Measurements from ENCODE around the gene CYP26B1. TPM values are rescaled to one million over a fixed set of nuclear protein-coding genes. Genes with fewer than 3 reads are reported as not detected.
A peak's percentile ranks its signal among the peaks of the same experiment; 100 is the strongest.

CYP26B1 gene
- total RNA-seq, 2 donors from 2014 or later = 0.91 to 68.2 TPM

DNA sequence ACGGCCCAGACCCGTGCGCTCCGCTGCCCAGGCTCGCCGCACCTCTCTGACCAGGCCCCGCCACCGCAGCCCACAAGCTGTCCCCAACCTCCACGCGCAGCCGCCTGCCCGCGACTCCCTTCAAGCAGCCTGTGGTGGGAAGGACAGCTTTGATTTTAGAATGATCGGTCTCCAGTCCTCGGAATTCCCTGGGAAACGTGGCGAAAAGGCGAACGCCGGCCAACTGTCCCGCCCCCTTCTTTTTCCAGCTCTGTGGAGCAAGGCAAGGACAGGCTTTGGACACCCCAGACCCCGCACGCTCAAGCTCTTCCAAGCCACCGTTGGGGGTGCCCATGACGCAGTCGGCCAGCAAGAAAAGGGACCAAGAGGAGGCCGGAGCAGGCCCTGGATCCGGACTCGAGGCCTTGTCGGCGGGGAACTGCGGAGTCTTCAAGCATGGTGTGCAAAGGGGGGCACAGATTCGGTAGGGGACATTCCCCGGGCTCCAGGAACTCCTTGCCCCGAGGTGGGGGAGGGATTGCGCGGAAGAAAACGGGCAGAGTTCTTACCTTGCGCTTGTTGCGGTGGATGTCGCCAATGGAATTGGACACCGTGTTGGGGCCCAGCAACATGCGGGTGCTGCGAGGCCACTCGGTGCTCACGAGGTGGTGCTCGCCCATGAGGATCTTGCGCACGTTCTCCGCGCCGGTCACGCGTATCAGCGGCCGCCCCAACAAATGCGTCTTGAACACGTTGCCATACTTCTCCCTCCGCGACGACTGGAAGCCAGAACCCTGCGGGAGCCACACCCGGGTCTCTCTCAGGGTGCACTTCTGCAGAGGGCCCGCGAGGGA, 4.0 kb downstream of the CYP26B1 start:
- DNase-seq (ENCODE audit: low spot score) = peak; percentile 3
- peak overlapping the region in 1 of 2 donors; percentile 5 for H3K4me3 ChIP-seq
- TF ChIP-seq, protein P1, sequence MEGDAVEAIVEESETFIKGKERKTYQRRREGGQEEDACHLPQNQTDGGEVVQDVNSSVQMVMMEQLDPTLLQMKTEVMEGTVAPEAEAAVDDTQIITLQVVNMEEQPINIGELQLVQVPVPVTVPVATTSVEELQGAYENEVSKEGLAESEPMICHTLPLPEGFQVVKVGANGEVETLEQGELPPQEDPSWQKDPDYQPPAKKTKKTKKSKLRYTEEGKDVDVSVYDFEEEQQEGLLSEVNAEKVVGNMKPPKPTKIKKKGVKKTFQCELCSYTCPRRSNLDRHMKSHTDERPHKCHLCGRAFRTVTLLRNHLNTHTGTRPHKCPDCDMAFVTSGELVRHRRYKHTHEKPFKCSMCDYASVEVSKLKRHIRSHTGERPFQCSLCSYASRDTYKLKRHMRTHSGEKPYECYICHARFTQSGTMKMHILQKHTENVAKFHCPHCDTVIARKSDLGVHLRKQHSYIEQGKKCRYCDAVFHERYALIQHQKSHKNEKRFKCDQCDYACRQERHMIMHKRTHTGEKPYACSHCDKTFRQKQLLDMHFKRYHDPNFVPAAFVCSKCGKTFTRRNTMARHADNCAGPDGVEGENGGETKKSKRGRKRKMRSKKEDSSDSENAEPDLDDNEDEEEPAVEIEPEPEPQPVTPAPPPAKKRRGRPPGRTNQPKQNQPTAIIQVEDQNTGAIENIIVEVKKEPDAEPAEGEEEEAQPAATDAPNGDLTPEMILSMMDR (IDR thresholded peaks at IDR 0.05) = no peak
- TF ChIP-seq POLR2A (IDR thresholded peaks at IDR 0.05) (no peak), POLR2AphosphoS5 (IDR thresholded peaks at IDR 0.05) (no peak)
- no peaks in the 10 kb centered on the region for H3K9me3 ChIP-seq
- WGBS = 46% methylated on average over 65 of the region's 65 CpGs
- H3K27me3 ChIP-seq (replicated peaks; ENCODE audit: insufficient read depth) = peaks cover 27% of the 10 kb centered on the region
- H3K4me1 ChIP-seq (replicated peaks) = peaks cover 24% of the 10 kb centered on the region
- H3K27ac ChIP-seq = no peak overlapping the region
- intact Hi-C loops (cut with DNase I) = loop anchor here (5.0 kb wide), 1 partner anchor 341 kb away; no protein-coding TSS in a partner anchor
- no peaks in the 10 kb centered on the region for H3K36me3 ChIP-seq

DNA sequence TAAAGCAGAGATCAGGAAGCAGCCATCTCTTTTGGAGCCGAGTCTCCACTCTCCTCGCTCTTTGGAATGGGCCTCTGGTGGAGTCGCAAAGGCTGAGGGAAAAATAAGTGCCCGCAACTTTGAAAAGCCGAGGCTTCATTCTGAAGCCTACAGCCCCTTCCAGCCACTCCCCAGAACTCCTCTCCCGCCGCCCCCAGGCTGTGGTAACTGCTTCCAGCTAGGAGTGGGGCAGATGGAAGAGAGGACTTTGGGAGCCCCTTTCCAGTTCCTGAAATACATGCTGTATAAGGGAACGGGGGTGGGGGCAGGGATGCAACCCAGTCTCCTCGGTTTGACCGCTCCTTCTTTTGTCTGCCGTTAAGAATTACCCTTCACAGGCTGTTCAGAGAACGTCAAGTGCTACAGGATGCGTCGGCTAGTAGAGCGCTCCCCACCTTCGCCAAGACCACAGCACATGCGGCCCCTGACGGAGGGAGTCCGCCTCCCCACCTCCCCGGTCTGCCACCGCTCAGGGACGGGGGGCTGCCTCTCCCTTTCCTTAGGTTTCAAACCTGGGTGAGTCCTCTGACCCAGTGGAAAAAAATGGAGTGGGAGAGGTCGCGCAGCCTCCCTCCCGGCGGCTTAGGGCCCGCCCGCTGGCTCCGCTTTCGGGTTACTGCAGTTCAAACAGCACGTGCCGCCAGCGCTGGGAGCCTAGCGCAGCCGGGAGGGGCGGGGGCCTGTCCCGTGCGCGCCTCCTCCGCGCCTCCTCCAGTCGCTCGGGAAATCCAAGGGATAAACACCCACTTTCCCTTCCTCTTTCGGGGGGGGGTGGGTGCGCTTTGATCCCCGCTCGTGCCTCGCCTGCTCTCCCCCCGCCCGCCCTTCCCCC, 4.9 kb downstream of the CYP26B1 start:
- peak overlapping the region in 1 of 2 donors; percentile 5 for H3K4me3 ChIP-seq
- H3K4me1 ChIP-seq (replicated peaks) = peaks cover 24% of the 10 kb centered on the region
- intact Hi-C loops (cut with DNase I) = loop anchor here (5.0 kb wide), 1 partner anchor 341 kb away; no protein-coding TSS in a partner anchor
- H3K9me3 ChIP-seq = no peaks in the 10 kb centered on the region
- no peak overlapping the region for H3K27ac ChIP-seq
- H3K36me3 ChIP-seq = no peaks in the 10 kb centered on the region
- H3K27me3 ChIP-seq (replicated peaks; ENCODE audit: insufficient read depth) = peaks cover 25% of the 10 kb centered on the region
- DNase-seq (ENCODE audit: low spot score) = peak; percentile 42
- TF ChIP-seq POLR2A (IDR thresholded peaks at IDR 0.05) (no peak), POLR2AphosphoS5 (IDR thresholded peaks at IDR 0.05) (no peak)
- TF ChIP-seq, protein P1 (IDR thresholded peaks at IDR 0.05) = no peak
- WGBS = 29% methylated on average over 48 of the region's 50 CpGs

DNA sequence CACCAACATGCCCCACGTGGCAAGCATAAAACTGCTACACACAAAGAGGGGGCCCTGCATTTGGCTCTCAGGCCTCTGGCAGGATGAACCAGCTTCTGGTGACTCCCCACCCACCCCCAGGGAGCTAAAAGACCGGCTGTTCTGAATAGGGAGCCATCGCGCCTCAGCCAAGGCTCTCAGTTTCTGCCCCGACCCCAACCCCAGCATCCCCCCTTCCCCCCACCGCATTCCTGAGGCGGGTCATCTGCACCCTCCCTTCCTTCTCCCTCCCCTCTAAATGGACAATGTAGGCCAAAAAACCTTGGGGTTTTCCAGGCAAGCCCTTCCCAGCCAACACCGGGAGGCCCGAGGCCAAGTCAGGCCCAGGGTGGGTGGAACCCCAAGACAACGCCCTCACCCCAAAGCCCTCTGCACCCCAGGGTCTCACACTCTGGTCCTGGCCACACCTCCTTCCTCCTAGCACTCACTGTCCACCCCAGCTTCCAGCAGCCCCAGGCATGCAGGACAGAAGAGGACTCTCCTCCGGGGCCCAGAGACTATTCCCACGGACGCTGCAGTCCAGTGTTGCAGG, 5.7 kb downstream of the CYP26B1 start:
- Histone ChIP-seq H3K27ac (no peak overlapping the region), H3K9me3 (no peaks in the 10 kb centered on the region), H3K27me3 (replicated peaks; ENCODE audit: insufficient read depth) (peaks cover 16% of the 10 kb centered on the region), H3K36me3 (no peaks in the 10 kb centered on the region), H3K4me3 (no peak overlapping the region), H3K4me1 (replicated peaks) (peaks cover 18% of the 10 kb centered on the region)
- no peak for DNase-seq (ENCODE audit: low spot score)
- TF ChIP-seq, protein P1 (IDR thresholded peaks at IDR 0.05) = no peak
- TF ChIP-seq POLR2A (IDR thresholded peaks at IDR 0.05) = no peak
- no peak for TF ChIP-seq POLR2AphosphoS5 (IDR thresholded peaks at IDR 0.05)
- WGBS = 91% methylated on average over 13 of the region's 13 CpGs
- intact Hi-C loops (cut with DNase I) = loop anchor here (5.0 kb wide), 1 partner anchor 340 kb away; no protein-coding TSS in a partner anchor

DNA sequence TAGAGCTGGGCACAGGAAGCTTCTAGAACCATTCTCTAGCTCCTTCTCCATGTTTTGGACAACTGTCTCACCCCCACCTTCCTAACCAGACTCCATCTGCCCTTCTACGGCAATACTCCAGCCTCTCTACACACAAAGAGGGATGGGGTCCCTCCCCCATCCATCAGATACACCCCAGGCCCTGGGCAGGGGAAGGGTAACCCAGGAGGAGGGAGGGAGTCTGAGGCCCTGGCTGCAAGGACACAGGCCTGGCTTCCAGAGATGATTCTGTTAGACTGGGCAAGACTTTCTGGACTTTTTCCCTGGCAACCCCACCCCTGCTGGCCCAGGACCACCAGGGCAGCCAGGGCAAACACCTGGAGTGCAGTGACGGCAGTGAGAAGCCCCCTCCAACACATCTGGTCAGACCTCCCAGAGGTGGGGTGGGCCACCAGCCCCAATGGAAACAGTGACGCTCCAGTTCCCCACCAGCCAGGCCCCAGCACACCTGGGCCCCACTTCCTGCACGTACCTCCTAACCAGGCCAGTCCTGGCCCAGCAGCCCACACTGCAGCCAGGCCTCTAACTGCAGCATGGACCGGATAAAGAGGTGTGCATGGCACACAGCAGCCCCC, 6.5 kb downstream of the CYP26B1 start:
- Histone ChIP-seq H3K4me1 (replicated peaks) (peaks cover 18% of the 10 kb centered on the region), H3K27me3 (replicated peaks; ENCODE audit: insufficient read depth) (peaks cover 11% of the 10 kb centered on the region), H3K4me3 (no peak overlapping the region), H3K9me3 (no peaks in the 10 kb centered on the region), H3K36me3 (no peaks in the 10 kb centered on the region), H3K27ac (no peak overlapping the region)
- intact Hi-C loops (cut with DNase I) = loop anchor here (5.0 kb wide), 1 partner anchor 339 kb away; no protein-coding TSS in a partner anchor
- DNase-seq (ENCODE audit: low spot score) = no peak
- 93% methylated on average over 3 of the region's 5 CpGs for WGBS
- TF ChIP-seq POLR2A (IDR thresholded peaks at IDR 0.05) (no peak), POLR2AphosphoS5 (IDR thresholded peaks at IDR 0.05) (no peak)
- TF ChIP-seq, protein P1 (IDR thresholded peaks at IDR 0.05) = no peak

Measured in prostate gland (tissue), 2 donors.